ENCODE data around the gene FGD6. TPM values are rescaled to one million over a fixed set of nuclear protein-coding genes. Genes with fewer than 3 reads are reported as not detected.

FGD6 gene
- total RNA-seq, 1 experiment from 2014 or later, result 18.2 TPM

- no peak overlapping the region for H3K27ac ChIP-seq (ENCODE audit: low read depth, low read length)
- TF ChIP-seq ZFX (IDR thresholded peaks at IDR 0.05), result no peak
- TF ChIP-seq MAX (IDR thresholded peaks at IDR 0.05), result no peak
- no peak for TF ChIP-seq JUND (IDR thresholded peaks at IDR 0.05)
- TF ChIP-seq EZH2 (IDR thresholded peaks at IDR 0.05), result no peak
- TF ChIP-seq CTCF (IDR thresholded peaks at IDR 0.05 in 2 of 3, conservative IDR thresholded peaks at IDR 0.05 in 1 of 3; ENCODE audit: borderline replicate concordance in 1 of 3, insufficient read depth in 1 of 3, low read depth in 2 of 3, low read length in 2 of 3), result no peak
- TF ChIP-seq CBX3 (IDR thresholded peaks at IDR 0.05; ENCODE audit: low read depth), result no peak
- no peak for TF ChIP-seq SRF (IDR thresholded peaks at IDR 0.05; ENCODE audit: low read depth)
- no peak for TF ChIP-seq ZBTB33 (IDR thresholded peaks at IDR 0.05; ENCODE audit: extremely low read depth, insufficient replicate concordance, low read length)
- TF ChIP-seq ATF3 (IDR thresholded peaks at IDR 0.05), result no peak
- no peak for TF ChIP-seq YY1 (IDR thresholded peaks at IDR 0.05; ENCODE audit: extremely low read depth, insufficient replicate concordance, low read depth, low read length)
- H3K9me3 ChIP-seq (ENCODE audit: control insufficient read depth in 1 of 2, insufficient read depth in 1 of 2, low read depth in 1 of 2, low read length in 2 of 2), result no peaks in the 10 kb centered on the region
- DNase-seq (ENCODE audit: low read depth, low spot score), result no peak
- H3K9ac ChIP-seq (ENCODE audit: low read length), result no peak overlapping the region
- H3K4me2 ChIP-seq (ENCODE audit: low read length), result no peak overlapping the region
- H2AFZ ChIP-seq (ENCODE audit: low read depth, low read length, poor library complexity, severe bottlenecking), result no peak overlapping the region
- no peaks in the 10 kb centered on the region for H3K4me1 ChIP-seq (ENCODE audit: control insufficient read depth in 1 of 2, insufficient read depth in 2 of 2, low read length in 2 of 2)
- no peak for ATAC-seq
- H3K27me3 ChIP-seq (ENCODE audit: insufficient read depth, low read length), result no peaks in the 10 kb centered on the region
- no TSS peak for BruUV-seq (replicated peaks)
- ChIA-PET POLR2A (no interaction called here), RAD21 (ENCODE audit: low non-redundant PET in 1 of 2, low total read pairs in 2 of 2, uncharacterized antibody in 2 of 2, unreplicated experiment in 2 of 2) (interaction anchor here in 1 of 2 experiments (0.7 kb wide), 1 partner anchor 280 kb away, joined by 5 read pairs; no protein-coding TSS in a partner anchor), CTCF (no interaction called here)
- no peaks in the 10 kb centered on the region for H3K79me2 ChIP-seq (ENCODE audit: insufficient read depth, low read length)
- peaks cover 4% of the 10 kb centered on the region; the same call in 1 of the 2 replicates for H4K20me1 ChIP-seq (ENCODE audit: insufficient read depth)
- peaks cover 24 to 34% of the 10 kb centered on the region in 2 experiments for H3K36me3 ChIP-seq (ENCODE audit: control insufficient read depth in 1 of 2, insufficient read depth in 2 of 2, low read length in 2 of 2)
- intact Hi-C loops (cut with micrococcal nuclease), result no loop called here
- no peak overlapping the region for H3K4me3 ChIP-seq (replicated peaks in 1 of 2; ENCODE audit: low read depth in 1 of 2, low read length in 2 of 2)
- H3K9me2 ChIP-seq (ENCODE audit: insufficient read depth), result no peaks in the 10 kb centered on the region
Observed at GRCh38 chr12:95054206-95054605, 163.1 kb downstream of the FGD6 start.
